Karpas-422 (cell line): Measurements from ENCODE around the gene CTNNA1. TPM values are rescaled to one million over a fixed set of nuclear protein-coding genes. Genes with fewer than 3 reads are reported as not detected.

ENCODE experiments used
- DNase-seq: peaks from one replicate; pipeline ENCODE4 v3.0.0-alpha.2; 2015
- H2AFZ ChIP-seq: fragments of 200-600 bp; sonication (generic); 2 replicates; pipeline ENCODE4 v1.6.1; 2014; ENCODE audit warnings: antibody characterized with exemption, low read length, mixed read lengths
- H3K27ac ChIP-seq: fragments of 200-600 bp; sonication (generic); 2 replicates; pipeline ENCODE4 v1.5.1; 2014; ENCODE audit warnings: mild to moderate bottlenecking, low read length, moderate library complexity
- H3K27me3 ChIP-seq: fragments of 200-600 bp; sonication (generic); 2 replicates; pipeline ENCODE4 v1.6.1; 2014; ENCODE audit warnings: low read length, mixed read lengths
- H3K36me3 ChIP-seq: fragments of 200-600 bp; sonication (generic); 2 replicates; pipeline ENCODE4 v1.6.1; 2014; ENCODE audit warnings: low read length, mixed read lengths; ENCODE audit not compliant: insufficient read depth
- H3K4me1 ChIP-seq: fragments of 200-600 bp; sonication (generic); 2 replicates; pipeline ENCODE4 v1.6.1; 2014; ENCODE audit warnings: mild to moderate bottlenecking, low read length, mixed read lengths
- H3K4me2 ChIP-seq: fragments of 200-600 bp; sonication (generic); 2 replicates; pipeline ENCODE4 v1.6.1; 2014; ENCODE audit warnings: low read length, low read depth, mild to moderate bottlenecking; ENCODE audit not compliant: poor library complexity, severe bottlenecking
- H3K4me3 ChIP-seq: fragments of 200-600 bp; sonication (generic); 2 replicates; pipeline ENCODE4 v1.5.1; 2014; ENCODE audit warnings: mild to moderate bottlenecking, antibody characterized with exemption, low read length, mixed read lengths
- H3K79me2 ChIP-seq: fragments of 200-600 bp; sonication (generic); 2 replicates; pipeline ENCODE4 v1.6.1; 2014; ENCODE audit warnings: mild to moderate bottlenecking, low read length, mixed read lengths
- H3K9ac ChIP-seq: fragments of 200-600 bp; sonication (generic); 2 replicates; pipeline ENCODE4 v1.6.0; 2014; ENCODE audit warnings: low read length
- H3K9me2 ChIP-seq: fragments of 200-600 bp; sonication (generic), shearing (Covaris generic); replicated peaks from 2 replicates; pipeline ENCODE4 v1.6.0; 2014; ENCODE audit warnings: mild to moderate bottlenecking, low read length, moderate library complexity; ENCODE audit not compliant: insufficient read depth
- H3K9me3 ChIP-seq: fragments of 300-700, 200-600 bp; sonication (generic); 2 replicates; pipeline ENCODE4 v1.6.1; 2014; ENCODE audit warnings: low read length, mixed read lengths
- H4K20me1 ChIP-seq: fragments of 200-600 bp; sonication (generic); 2 replicates; pipeline ENCODE4 v1.6.1; 2014; ENCODE audit warnings: mild to moderate bottlenecking, antibody characterized with exemption, low read length, low read depth; ENCODE audit not compliant: insufficient read depth
- total RNA-seq: library from RNA; depleted of rRNA; stranded (reverse); fragments of >200 nt; shearing (Covaris generic); gene quantifications from 2 replicates; pipeline ENCODE4 v1.2.3, GENCODE V29; 2014; ENCODE audit warnings: low replicate concordance

Gene CTNNA1
- total RNA-seq, 1 experiment from 2014 or later, result 13.2 TPM

DNA sequence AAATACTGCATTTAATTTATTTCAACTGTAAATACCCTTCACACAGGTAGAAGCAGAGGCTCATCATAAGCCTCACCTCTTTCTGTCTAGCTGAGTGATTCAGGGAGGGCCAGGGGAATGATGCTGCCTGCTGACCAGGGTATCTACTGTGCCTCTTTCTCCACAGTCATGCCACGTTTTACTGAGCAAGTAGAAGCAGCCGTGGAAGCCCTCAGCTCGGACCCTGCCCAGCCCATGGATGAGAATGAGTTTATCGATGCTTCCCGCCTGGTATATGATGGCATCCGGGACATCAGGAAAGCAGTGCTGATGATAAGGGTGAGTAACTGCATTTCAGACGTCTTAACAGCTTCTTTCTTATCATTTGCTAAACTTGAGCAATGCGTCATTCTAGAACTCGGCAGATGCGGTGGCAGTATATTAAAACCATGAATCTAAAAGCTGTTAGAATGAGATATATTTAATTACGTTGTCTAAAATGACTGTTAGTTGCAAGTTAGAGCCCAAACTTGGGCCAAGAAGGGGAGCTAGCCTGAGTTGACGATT lies 171.9 kb downstream of the CTNNA1 start:
- H3K9me2 ChIP-seq, result no peaks in the 10 kb centered on the region
- no peak for DNase-seq
- no peaks in the 10 kb centered on the region for H3K36me3 ChIP-seq
- H3K9ac ChIP-seq, result no peak overlapping the region
- H3K27ac ChIP-seq, result no peak overlapping the region
- H3K79me2 ChIP-seq, result no peaks in the 10 kb centered on the region
- H4K20me1 ChIP-seq, result no peaks in the 10 kb centered on the region
- no peak overlapping the region for H3K4me2 ChIP-seq
- H3K9me3 ChIP-seq, result no peaks in the 10 kb centered on the region
- no peak overlapping the region for H3K4me3 ChIP-seq
- no peaks in the 10 kb centered on the region for H3K27me3 ChIP-seq
- H3K4me1 ChIP-seq, result peaks cover 10% of the 10 kb centered on the region
- H2AFZ ChIP-seq, result no peak overlapping the region

DNA sequence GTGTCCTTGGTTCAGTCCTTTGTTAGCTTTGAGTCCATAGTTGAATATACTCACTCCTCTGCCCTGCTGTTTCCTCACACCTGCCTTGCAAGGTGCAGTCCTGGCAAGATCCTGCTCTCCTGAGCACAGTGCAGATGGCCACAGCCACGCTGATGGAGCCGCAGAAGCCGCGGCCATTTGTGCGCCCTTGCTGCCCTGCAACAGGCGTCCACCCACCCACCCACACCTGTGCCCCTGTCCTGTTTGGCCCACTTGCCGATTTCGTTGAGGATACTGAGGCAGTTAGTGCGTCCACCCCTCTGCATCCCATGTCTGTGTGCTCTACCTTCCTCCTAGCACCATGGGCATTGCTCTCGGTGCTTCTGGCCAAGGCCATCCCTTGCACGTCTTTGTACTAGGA lies 173.0 kb downstream of the CTNNA1 start:
- no peaks in the 10 kb centered on the region for H4K20me1 ChIP-seq
- H3K9me3 ChIP-seq, result no peaks in the 10 kb centered on the region
- no peaks in the 10 kb centered on the region for H3K79me2 ChIP-seq
- H3K4me2 ChIP-seq, result no peak overlapping the region
- H3K36me3 ChIP-seq, result no peaks in the 10 kb centered on the region
- no peak overlapping the region for H2AFZ ChIP-seq
- no peak for DNase-seq
- no peak overlapping the region for H3K4me3 ChIP-seq
- H3K4me1 ChIP-seq, result peaks cover 10% of the 10 kb centered on the region
- no peak overlapping the region for H3K27ac ChIP-seq
- H3K27me3 ChIP-seq, result no peaks in the 10 kb centered on the region
- H3K9me2 ChIP-seq, result no peaks in the 10 kb centered on the region
- H3K9ac ChIP-seq, result no peak overlapping the region

DNA sequence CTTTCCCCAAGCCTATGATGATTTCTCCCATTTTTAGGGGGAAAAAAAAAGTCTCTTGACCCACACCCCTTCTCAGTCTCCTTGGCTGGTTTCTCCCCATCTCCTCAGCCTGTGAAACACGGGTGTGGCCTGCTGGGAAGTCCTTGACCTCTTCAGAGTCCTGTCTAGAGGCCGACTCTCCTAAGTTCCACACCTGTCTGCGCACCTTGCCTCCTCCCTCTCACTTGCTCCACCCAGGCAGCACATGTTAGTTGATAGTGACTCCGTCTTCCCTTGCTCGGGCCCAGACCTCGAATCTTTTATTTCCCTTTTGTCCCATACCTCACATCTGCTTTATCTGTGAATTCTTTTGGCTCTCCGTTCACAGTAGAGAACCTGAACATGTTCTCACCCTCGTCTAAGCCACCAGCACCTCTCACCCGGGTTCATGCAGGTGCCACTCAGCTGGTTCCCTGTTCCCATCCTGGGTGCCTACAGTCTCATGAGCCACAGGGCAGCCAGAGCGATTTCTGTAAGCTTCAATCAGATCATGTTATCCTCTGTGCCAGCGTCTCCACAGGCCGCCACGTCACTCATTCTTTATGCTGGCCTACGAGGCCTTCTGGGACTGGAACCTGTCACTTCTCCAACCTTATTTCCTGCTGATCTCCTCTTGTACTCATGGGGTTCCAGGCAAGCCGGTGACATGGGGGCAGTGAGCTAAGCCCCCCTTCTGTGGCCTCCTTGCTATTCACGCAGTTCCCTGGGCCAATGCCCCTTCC lies 173.6 kb downstream of the CTNNA1 start:
- Histone ChIP-seq H4K20me1 (no peaks in the 10 kb centered on the region), H3K9ac (no peak overlapping the region), H3K27me3 (no peaks in the 10 kb centered on the region), H2AFZ (no peak overlapping the region), H3K36me3 (no peaks in the 10 kb centered on the region), H3K9me3 (no peaks in the 10 kb centered on the region), H3K4me1 (peaks cover 10% of the 10 kb centered on the region), H3K4me3 (no peak overlapping the region), H3K4me2 (no peak overlapping the region), H3K27ac (no peak overlapping the region), H3K9me2 (no peaks in the 10 kb centered on the region), H3K79me2 (no peaks in the 10 kb centered on the region)
- no peak for DNase-seq

DNA sequence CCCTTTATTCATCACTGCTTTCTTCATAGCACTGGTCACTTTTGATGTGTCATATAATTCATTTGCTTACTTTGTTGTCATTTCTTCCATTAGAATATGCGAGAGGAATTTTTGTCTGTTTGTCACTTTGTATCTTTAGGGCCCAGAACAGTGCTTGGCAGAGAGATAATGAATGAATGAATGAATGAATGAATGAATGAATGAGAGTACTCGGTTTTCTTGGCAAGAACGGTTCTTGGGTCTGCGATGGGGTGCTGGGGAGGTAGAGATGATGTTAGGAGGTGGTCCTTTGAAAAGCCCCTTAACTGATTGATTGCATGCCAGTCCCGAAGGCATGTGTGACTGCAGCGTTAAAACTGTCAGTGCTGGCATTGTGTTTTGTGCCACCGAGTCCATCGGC lies 174.3 kb downstream of the CTNNA1 start:
- H4K20me1 ChIP-seq, result no peaks in the 10 kb centered on the region
- no peaks in the 10 kb centered on the region for H3K9me2 ChIP-seq
- no peak overlapping the region for H3K4me3 ChIP-seq
- H3K4me1 ChIP-seq, result peaks cover 10% of the 10 kb centered on the region
- H3K4me2 ChIP-seq, result no peak overlapping the region
- H3K27ac ChIP-seq, result no peak overlapping the region
- no peaks in the 10 kb centered on the region for H3K9me3 ChIP-seq
- H2AFZ ChIP-seq, result no peak overlapping the region
- no peaks in the 10 kb centered on the region for H3K27me3 ChIP-seq
- H3K79me2 ChIP-seq, result no peaks in the 10 kb centered on the region
- DNase-seq, result no peak
- no peaks in the 10 kb centered on the region for H3K36me3 ChIP-seq
- H3K9ac ChIP-seq, result no peak overlapping the region

DNA sequence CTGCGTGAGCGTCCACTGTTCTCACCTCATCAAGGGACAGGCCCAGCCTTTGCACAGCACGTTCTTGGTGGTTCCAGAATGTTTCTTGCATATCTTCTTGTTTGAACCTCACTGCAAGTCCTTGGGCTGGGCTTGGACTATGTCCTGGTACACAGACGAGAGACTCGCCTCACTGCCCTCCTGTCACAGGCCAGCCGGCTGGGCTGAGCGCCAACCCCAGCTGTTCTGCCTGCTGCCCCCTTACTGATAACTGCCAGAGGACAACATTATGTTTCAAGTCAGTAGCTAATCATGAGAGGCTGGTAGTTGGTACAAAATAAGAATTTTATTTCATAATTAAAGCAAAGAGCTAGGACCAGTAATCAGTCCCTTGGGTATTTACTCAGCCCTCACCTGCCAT lies 174.8 kb downstream of the CTNNA1 start:
- Histone ChIP-seq H3K4me1 (peaks cover 10% of the 10 kb centered on the region), H3K9ac (no peak overlapping the region), H3K27ac (no peak overlapping the region), H3K36me3 (no peaks in the 10 kb centered on the region), H3K4me2 (no peak overlapping the region), H3K9me2 (no peaks in the 10 kb centered on the region), H3K79me2 (no peaks in the 10 kb centered on the region), H4K20me1 (no peaks in the 10 kb centered on the region), H3K9me3 (no peaks in the 10 kb centered on the region), H2AFZ (no peak overlapping the region), H3K4me3 (no peak overlapping the region), H3K27me3 (no peaks in the 10 kb centered on the region)
- DNase-seq, result no peak

DNA sequence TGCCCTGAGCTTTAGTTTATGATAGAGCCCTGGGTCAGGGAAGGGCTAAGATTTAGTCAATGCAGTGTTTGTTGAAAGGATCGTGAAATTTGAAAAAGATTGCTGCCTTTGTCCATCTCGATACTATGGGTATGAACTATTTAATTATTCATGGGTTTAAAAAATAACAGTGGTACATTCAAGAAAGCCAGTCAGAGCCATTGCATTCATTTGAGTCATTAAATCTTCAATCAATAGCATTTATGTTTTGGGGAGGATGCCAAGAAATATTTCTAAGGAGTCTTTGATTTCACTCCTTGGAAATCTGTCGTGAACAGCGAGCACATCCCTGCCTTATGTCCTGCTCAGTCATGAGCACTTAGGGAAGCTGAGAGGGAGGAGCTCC lies 176.3 kb downstream of the CTNNA1 start:
- Histone ChIP-seq H3K4me2 (no peak overlapping the region), H3K27me3 (no peaks in the 10 kb centered on the region), H3K4me3 (no peak overlapping the region), H3K36me3 (no peaks in the 10 kb centered on the region), H3K9me2 (no peaks in the 10 kb centered on the region), H3K9ac (no peak overlapping the region), H3K27ac (no peak overlapping the region), H2AFZ (no peak overlapping the region), H3K79me2 (no peaks in the 10 kb centered on the region), H3K9me3 (no peaks in the 10 kb centered on the region), H3K4me1 (peaks cover 10% of the 10 kb centered on the region), H4K20me1 (no peaks in the 10 kb centered on the region)
- DNase-seq, result no peak

DNA sequence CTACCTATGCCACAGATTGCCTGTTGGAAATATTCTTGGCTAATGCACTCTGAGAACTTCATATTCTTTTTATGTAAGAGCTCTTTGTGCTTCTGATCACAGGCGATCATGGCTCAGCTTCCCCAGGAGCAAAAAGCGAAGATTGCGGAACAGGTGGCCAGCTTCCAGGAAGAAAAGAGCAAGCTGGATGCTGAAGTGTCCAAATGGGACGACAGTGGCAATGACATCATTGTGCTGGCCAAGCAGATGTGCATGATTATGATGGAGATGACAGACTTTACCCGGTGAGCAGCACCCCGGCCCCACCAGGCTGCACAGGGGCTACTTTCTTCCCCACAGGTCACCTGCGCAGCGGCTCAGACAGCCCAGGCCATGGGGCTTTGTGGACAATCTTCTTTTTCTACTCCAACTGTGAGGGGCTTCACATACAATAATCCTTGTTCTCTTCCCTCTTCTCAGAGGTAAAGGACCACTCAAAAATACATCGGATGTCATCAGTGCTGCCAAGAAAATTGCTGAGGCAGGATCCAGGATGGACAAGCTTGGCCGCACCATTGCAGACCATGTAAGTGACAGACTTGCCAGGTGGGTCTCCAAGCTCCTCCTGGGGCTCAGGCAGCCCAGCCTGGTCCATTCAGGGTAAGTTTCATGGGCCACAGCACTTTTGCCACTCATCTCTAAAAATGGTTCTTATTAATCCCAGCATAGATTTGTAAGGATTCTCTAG lies 177.3 kb downstream of the CTNNA1 start:
- Histone ChIP-seq H3K9me3 (no peaks in the 10 kb centered on the region), H3K27ac (no peak overlapping the region), H2AFZ (no peak overlapping the region), H3K79me2 (no peaks in the 10 kb centered on the region), H3K9ac (no peak overlapping the region), H3K36me3 (no peaks in the 10 kb centered on the region), H3K27me3 (no peaks in the 10 kb centered on the region), H3K4me1 (peaks cover 10% of the 10 kb centered on the region), H4K20me1 (no peaks in the 10 kb centered on the region), H3K4me3 (no peak overlapping the region), H3K9me2 (no peaks in the 10 kb centered on the region), H3K4me2 (no peak overlapping the region)
- DNase-seq, result no peak

DNA sequence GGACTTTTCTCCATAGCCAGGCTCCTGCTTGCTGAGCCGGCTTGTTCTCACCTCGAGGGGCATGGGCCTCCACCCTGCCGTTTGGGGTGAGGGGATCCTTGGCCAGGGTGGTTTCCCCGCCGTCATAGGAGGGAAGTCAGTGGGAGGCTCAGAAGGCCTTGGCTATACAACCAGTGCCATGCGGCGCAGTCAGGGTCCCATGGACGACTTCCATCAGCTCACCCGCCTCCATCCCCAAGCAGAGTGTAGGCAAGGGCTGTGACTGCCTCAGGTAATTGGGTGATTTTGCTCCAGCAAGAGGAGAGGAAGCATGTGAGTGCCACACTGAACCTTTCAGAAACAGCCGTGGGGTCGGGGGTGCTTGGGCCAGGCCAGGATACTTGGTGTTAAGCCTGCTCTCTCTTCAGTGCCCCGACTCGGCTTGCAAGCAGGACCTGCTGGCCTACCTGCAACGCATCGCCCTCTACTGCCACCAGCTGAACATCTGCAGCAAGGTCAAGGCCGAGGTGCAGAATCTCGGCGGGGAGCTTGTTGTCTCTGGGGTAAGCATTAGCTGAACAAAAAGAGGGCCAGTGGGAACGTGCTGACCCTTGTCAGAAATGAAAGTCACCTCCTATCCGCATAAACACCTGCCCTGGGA lies 179.1 kb downstream of the CTNNA1 start:
- Histone ChIP-seq H3K36me3 (no peaks in the 10 kb centered on the region), H3K9ac (no peak overlapping the region), H3K4me2 (no peak overlapping the region), H3K27me3 (no peaks in the 10 kb centered on the region), H3K4me1 (peaks cover 10% of the 10 kb centered on the region), H2AFZ (no peak overlapping the region), H3K9me3 (no peaks in the 10 kb centered on the region), H4K20me1 (no peaks in the 10 kb centered on the region), H3K27ac (no peak overlapping the region), H3K79me2 (no peaks in the 10 kb centered on the region), H3K4me3 (no peak overlapping the region), H3K9me2 (no peaks in the 10 kb centered on the region)
- no peak for DNase-seq
